Gastroesophageal sphincter (tissue), 3 donors: ENCODE data around the gene BAHCC1.

Experiments used
- CTCF ChIP-seq, 4 experiments: fragments of 200-600 bp in 2 of 4; fragments of 450-650 bp in 2 of 4; sonication (generic) in 1 of 4; IDR thresholded peaks; one replicate each; pipeline ENCODE4 v1.5.1; 2017 to 2019; ENCODE audit warnings: antibody characterized with exemption in 4 of 4, mild to moderate bottlenecking in 2 of 4, moderate library complexity in 2 of 4
- POLR2A ChIP-seq, 2 donors: fragments of 450-650 bp; IDR thresholded peaks; one replicate each; pipeline ENCODE4 v1.6.1; 2017; ENCODE audit warnings: antibody characterized with exemption in 2 of 2, mild to moderate bottlenecking in 2 of 2, moderate library complexity in 1 of 2

GRCh38 chr17:81415681-81416080 lies 20.4 kb downstream of the BAHCC1 start:
- TF ChIP-seq CTCF (IDR thresholded peaks at IDR 0.05): no peak
- TF ChIP-seq POLR2A (IDR thresholded peaks at IDR 0.05): no peak
